Measurements from ENCODE around the gene EI24. TPM values are rescaled to one million over a fixed set of nuclear protein-coding genes. Genes with fewer than 3 reads are reported as not detected.

EI24 gene
- total RNA-seq, 4 donors from 2014 or later: 43.4 to 92.4 (median 51.2) TPM

DNA sequence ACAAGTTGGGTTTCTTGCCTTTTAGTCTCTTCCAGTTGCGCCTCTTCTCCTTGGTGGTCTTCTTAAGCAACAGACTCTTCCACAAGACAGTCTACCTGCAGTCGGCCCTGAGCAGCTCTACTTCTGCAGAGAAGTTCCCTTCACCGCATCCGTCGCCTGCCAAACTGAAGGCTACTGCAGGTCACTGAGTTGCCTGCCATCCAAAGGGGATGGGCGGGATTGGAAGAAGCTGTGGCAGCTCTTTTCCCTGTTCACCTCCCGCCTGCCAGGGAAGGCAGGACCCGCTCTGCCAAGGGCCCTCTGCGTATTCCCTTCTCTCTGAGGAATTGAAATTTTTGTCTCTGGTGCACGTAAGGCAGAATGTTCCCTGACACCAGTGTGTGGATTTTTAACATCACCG, 14.2 kb downstream of the EI24 start:
- no peak overlapping the region for H3K4me3 ChIP-seq
- H3K27ac ChIP-seq: no peak overlapping the region
- no peak for TF ChIP-seq POLR2A (IDR thresholded peaks at IDR 0.05)
- TF ChIP-seq CTCF (IDR thresholded peaks at IDR 0.05): no peak
- H3K9me3 ChIP-seq: no peaks in the 10 kb centered on the region
- peaks cover 0 to 57% (median 0%) of the 10 kb centered on the region in 3 donors for H3K36me3 ChIP-seq
- no peak for DNase-seq
- no peaks in the 10 kb centered on the region for H3K27me3 ChIP-seq
- no peaks in the 10 kb centered on the region for H3K4me1 ChIP-seq

DNA sequence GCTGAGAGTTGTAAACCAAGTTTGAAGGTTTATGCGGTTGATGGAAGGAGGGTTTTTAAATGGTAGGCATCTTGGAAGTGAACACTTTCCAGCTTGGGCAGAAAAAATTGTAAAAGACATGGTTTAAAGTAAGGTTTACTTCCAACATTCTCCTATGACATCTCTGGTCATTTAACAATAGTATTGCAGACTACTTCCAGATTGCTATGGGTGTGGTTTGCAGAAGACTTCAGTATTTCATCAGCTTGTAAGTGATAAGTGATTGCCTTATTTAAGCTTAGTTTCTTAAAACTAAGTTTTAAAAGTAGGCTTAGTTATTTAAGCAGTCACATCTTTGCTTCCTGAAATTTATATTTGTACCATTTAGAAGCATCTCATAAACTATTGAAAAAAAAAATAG, 16.2 kb downstream of the EI24 start:
- Histone ChIP-seq H3K4me1 (no peaks in the 10 kb centered on the region), H3K36me3 (peaks cover 0 to 37% (median 0%) of the 10 kb centered on the region in 3 donors), H3K9me3 (no peaks in the 10 kb centered on the region), H3K27ac (no peak overlapping the region), H3K27me3 (no peaks in the 10 kb centered on the region), H3K4me3 (no peak overlapping the region)
- no peak for DNase-seq
- TF ChIP-seq POLR2A (IDR thresholded peaks at IDR 0.05): no peak
- no peak for TF ChIP-seq CTCF (IDR thresholded peaks at IDR 0.05)

- Histone ChIP-seq H3K4me1 (peaks cover 0 to 7% (median 0%) of the 10 kb centered on the region in 4 donors), H3K4me3 (no peak overlapping the region), H3K36me3 (peaks cover 0 to 28% (median 0%) of the 10 kb centered on the region in 3 donors), H3K9me3 (no peaks in the 10 kb centered on the region), H3K27me3 (no peaks in the 10 kb centered on the region), H3K27ac (no peak overlapping the region)
- TF ChIP-seq CTCF (IDR thresholded peaks at IDR 0.05): no peak
- no peak for TF ChIP-seq POLR2A (IDR thresholded peaks at IDR 0.05)
- DNase-seq: no peak
These were observed 17.3 kb downstream of the EI24 start for GRCh38 chr11:125586623-125587022.

GRCh38 chr11:125587480-125587879, 18.2 kb downstream of the EI24 start:
- TF ChIP-seq POLR2A (IDR thresholded peaks at IDR 0.05) (no peak), CTCF (IDR thresholded peaks at IDR 0.05) (no peak)
- Histone ChIP-seq H3K4me3 (no peak overlapping the region), H3K9me3 (no peaks in the 10 kb centered on the region), H3K36me3 (peaks cover 0 to 19% (median 0%) of the 10 kb centered on the region in 3 donors), H3K4me1 (peaks cover 0 to 7% (median 0%) of the 10 kb centered on the region in 4 donors), H3K27ac (no peak overlapping the region), H3K27me3 (no peaks in the 10 kb centered on the region)
- DNase-seq: no peak

DNA sequence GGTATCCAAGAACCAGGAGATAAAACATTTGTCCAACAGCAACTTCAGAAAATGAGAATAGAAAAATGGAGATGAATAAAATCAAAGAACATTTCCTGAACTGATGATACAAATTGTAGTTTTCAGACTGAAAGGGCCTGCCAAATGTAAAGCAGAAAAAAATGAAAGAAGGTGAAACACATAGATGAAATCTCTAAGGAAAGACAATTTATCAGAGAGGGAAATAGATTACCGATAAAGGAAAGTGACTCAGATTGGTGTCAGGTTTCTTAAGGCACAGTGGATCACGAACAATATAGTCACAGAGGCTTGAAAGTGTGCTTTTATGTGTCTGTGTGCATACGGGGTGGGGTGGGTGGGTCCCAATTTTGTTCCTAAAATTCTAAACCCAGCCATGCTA, 19.2 kb downstream of the EI24 start:
- no peak for DNase-seq
- TF ChIP-seq POLR2A (IDR thresholded peaks at IDR 0.05) (no peak), CTCF (IDR thresholded peaks at IDR 0.05) (no peak)
- Histone ChIP-seq H3K27ac (no peak overlapping the region), H3K36me3 (peaks cover 0 to 9% (median 0%) of the 10 kb centered on the region in 3 donors), H3K4me3 (no peak overlapping the region), H3K27me3 (no peaks in the 10 kb centered on the region), H3K4me1 (peaks cover 0 to 11% (median 2%) of the 10 kb centered on the region in 4 donors), H3K9me3 (no peaks in the 10 kb centered on the region)

Measured in Peyer's patch (tissue), 4 donors.